Measurements from ENCODE around the gene MAMDC4.

DNA sequence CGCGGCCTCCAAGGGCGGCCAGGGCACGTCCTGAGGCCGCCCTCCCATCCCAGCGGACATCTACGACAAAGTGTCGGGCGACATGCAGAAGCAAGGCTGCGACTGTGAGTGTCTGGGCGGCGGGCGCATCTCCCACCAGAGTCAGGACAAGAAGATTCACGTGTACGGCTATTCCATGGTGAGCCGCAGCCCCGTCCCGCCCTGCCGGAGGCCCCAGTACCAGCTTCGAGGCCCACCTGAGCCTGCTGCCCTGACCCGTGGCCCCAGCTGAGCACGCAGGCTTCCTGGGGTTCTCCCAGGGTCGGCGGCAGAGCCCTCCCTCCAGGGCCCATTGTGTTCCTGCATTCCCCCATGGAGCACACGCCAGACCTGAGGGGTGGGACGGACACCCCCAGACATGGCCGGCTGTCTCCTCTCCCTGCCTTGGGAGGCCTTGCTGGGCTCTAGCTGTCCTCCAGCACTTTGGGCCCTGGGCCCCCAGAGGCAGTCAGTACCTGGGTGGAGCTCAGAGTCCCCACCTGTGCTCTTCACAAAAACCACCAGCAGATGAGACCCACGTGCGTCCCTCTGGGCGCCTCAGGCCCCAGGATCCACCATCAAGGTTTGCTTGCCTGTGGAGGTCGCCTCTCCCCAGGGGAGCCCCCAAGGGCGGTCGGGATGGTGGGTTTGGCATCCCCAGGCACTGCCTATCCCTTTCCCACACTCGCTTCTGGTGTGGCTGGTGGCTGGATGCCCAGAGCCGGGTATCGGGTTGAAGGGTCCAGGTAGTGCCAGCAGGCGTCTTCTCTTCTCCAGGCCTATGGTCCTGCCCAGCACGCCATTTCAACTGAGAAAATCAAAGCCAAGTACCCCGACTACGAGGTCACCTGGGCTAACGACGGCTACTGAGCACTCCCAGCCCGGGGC lies 1.9 kb upstream of the MAMDC4 start:
- TF ChIP-seq, protein P1, sequence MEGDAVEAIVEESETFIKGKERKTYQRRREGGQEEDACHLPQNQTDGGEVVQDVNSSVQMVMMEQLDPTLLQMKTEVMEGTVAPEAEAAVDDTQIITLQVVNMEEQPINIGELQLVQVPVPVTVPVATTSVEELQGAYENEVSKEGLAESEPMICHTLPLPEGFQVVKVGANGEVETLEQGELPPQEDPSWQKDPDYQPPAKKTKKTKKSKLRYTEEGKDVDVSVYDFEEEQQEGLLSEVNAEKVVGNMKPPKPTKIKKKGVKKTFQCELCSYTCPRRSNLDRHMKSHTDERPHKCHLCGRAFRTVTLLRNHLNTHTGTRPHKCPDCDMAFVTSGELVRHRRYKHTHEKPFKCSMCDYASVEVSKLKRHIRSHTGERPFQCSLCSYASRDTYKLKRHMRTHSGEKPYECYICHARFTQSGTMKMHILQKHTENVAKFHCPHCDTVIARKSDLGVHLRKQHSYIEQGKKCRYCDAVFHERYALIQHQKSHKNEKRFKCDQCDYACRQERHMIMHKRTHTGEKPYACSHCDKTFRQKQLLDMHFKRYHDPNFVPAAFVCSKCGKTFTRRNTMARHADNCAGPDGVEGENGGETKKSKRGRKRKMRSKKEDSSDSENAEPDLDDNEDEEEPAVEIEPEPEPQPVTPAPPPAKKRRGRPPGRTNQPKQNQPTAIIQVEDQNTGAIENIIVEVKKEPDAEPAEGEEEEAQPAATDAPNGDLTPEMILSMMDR (IDR thresholded peaks at IDR 0.05), result peak in 1 of 6 experiments; percentile 2
- no peak for TF ChIP-seq POLR2A (IDR thresholded peaks at IDR 0.05)

All from adrenal gland (tissue), 5 donors.